GM19455 (cell line): ENCODE results near the gene SFXN5.

ENCODE experiments used
- ATAC-seq: cut with Tn5 transposase; IDR thresholded peaks from one replicate; pipeline ENCODE4 v1.9.1; 2021; ENCODE audit not compliant: unreplicated experiment

The SFXN5 gene

DNA sequence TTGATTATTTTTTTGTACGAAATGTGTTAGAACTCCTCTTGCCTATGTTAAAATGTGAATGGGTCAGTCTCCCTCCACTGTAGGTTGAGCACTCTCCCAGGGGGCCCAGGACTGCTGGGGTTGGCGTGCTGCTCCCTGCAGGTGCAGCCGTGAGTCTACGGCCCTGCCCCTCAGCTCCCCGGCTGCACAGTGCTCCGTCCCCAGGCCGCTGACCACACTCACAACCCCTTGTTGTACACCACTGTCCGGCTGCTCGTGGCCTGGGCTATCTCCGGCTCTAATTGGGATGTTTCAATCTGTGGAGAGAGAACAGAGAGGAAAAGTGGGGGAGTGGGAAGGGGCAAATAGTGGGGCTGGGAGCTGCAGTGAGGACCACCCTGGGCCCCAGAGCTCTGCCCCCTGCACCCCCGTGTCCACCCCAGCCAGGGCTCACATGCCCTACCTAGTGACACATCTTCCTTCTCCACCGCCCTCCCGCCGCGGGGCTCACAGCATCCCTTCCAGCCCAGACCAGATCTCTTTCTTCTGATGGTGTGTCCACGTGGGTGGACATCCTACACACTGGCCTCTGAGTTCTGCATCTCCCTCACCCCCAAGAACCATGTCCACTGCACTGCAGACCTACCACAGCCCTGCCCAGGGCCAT is 126.6 kb downstream of the SFXN5 start:
- no peak for ATAC-seq

DNA sequence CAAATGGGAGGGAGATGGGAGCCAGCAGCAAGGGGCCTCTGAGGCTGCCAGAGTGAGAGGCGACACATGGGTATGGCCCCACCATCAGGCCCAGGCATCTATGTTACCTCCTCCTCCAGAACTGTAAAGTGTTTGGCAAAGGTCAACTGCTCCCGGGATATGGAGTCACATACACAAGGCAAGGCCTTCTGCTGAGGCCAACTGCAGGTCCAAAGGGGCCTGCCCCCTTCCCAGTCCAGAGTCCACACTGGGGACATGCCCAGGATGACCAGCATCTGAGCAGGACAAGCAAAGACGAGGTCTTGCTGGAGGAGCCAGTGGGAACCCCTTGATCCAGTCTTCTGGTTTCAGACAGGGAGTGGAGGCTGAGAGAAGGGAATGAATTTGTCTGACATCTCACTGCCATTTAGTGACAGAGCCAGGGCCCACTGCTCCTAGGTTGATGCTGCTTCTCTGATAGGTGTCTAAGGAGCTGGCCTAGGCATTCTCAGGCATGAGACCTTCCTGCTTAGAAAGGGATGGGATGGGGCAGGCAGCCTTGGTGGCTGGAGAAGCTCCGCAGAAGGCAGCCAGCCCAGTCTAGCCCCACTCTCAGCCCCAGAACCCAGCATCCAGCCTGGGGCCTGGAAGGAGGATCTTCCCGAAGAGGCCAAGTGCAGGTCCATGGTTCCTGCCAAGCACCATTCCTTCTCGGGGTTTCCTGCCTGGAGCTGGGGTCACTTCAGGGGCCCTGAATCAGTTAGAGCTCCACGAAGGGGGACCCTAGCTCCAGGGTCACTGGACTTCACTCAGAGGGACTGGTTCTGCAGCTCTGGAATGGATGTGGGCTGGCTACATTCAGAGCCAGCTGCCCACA is 127.7 kb downstream of the SFXN5 start:
- ATAC-seq = no peak

DNA sequence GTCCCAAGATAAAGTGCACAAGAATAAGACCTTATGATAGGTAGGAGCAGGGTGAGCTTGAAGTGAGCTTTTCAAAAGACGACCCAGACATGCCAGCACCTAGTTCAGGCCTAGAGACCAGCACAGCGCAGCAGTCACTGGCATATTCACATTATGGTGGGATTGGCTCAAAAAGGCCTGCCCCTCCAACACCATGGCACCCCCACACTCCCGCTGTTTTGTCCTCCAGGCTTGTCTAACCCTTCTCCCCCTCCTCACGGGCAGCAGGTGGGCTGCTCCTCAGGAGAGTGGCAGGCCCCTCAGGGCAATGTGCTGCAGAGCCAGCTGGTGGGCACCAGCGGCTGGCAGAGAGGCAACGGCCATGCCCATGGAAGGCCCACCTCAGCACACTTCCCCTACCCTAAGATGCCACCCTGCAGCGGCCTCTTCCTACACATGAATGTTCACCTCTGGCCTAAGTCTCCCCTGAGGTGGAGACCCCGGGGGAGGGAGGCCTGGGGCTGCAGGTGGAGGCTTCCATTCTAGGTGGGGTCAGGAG is 128.6 kb downstream of the SFXN5 start:
- no peak for ATAC-seq

- no peak for ATAC-seq
Measured at GRCh38 chr2:72942293-72942692, 129.2 kb downstream of the SFXN5 start.

GRCh38 chr2:72940786-72941185 is 130.7 kb downstream of the SFXN5 start:
- ATAC-seq = no peak

DNA sequence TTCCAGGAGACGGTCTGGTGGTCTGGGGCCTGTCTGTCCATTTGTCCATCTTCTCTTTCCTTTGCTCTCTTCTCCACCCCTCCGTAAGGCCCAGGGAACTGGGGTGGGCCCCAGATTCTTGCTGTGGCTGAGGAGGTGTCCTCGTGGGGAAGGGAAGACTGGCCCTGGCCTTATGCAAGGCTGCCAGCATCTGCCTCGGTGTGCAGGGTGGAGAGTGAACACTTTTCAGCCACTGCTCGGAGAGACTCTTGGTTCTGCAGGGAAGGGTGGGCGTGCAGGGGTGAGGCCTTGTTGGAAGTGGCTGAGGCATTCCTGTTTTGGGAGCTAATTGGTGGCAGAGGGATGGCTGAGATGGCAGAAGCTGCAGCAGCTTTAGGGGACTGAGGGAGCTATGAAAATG is 131.2 kb downstream of the SFXN5 start:
- ATAC-seq = no peak

DNA sequence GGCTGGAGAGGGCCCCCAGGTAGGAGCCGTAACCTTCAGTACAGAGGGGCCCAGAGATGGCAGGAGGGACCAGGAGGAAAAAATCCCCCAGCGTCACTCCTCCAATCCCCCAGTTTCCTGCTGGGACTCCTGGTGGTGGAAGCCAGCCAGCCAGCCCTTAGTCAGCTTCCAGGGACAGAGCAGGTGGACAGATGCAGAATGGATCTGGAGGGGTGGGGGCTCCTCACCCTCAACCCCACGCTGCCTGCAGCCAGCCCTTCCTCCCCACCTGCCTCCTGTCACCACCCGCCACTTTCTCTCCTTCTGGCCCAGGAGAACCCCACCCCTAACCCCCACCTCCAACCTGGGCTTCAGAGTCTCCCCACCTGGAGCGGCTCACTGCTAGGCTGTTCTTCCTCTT is 133.1 kb downstream of the SFXN5 start:
- ATAC-seq = no peak

DNA sequence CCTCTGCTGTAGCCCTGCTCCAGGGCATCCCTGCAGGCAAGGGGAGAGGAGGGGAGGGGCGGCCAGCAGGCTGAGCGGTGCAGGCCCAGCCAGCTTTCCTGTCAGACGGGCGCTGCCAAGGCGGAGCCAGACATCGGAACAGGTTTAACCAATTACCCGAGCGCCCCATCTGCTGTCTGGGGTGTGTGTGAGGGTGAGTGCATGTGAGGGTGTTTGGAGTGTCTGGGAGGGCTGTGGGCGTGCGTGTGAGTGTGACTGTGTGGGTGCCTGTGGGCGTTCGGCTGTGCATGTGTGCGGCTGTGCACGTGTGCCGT is 134.2 kb downstream of the SFXN5 start:
- ATAC-seq = no peak

DNA sequence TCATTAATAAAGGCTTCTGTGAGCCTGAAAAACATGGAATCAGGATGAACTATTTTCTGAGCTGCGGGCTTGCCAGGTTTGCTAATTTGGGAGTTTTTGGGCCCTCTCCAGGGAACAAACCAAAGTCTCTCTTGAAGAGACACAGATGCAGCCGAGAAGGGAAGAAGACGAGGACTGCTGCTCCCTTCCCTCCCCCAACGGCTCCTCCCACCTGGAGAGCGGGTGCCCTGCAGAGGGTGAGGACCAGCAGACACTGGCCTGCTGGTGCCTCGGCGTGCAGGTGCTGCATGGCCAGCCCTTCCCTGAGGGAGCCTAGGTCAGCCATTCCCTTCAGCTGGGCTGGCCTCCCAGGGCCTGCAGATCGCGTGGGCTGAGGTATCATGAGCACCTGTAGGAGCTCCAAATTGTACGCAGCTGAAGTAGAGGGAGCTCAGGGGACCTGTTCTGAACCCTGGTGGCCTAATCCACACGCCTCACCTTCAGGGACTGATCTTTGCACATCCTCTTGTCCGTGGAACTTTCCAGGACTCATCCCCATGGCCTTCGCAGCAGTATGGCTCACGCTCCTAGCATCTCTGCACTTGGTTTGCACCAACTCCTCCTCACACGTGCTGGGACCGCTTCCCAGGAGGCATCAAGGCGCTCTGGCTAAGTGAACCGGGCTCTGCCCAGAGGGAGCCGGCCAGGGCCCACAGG is 134.7 kb downstream of the SFXN5 start:
- no peak for ATAC-seq

GRCh38 chr2:72935611-72935957 is 135.9 kb downstream of the SFXN5 start:
- ATAC-seq = no peak

DNA sequence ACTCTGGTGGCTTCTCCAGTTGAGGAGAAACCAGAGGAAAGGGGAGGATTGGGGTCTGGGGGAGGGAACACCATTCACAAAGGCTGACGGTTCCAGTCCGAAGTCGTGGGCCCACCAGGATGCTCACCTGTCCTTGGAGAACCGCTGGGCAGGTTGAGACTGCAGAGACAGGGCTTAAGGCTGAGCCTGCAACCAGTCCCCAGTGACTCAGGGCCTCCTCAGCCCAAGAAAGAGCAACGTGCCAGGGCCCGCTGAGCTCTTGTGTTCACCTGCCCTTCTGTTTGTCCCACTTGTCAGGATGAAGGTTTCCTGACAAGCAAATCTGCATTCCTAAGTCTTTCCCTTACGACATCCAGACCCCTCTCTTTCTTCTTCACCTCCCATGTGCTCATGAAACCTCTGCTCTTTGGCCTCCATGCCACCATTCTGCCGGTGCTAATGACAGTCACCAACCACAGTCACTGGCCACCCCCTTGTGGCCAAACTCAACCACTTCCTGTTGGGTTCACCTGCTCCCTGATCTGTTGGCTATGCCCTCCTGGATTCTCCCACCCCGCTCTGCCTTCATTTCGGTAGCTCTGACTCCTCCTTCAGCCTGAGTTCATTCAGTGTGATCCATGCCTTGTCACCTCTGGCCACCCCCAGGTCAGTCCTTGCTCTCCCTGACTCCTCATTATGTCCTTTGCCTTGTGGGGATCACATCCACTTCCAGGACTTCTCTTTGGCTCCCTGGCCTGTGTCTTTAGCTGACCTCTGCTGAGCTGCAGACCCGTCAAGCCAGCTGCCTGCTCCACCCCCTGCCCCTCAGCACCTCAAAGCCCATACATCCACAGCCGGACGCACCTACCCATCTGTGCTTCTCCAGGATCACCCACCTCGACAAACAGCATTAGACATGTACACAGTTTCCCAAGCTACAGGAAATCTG is 136.6 kb downstream of the SFXN5 start:
- no peak for ATAC-seq

DNA sequence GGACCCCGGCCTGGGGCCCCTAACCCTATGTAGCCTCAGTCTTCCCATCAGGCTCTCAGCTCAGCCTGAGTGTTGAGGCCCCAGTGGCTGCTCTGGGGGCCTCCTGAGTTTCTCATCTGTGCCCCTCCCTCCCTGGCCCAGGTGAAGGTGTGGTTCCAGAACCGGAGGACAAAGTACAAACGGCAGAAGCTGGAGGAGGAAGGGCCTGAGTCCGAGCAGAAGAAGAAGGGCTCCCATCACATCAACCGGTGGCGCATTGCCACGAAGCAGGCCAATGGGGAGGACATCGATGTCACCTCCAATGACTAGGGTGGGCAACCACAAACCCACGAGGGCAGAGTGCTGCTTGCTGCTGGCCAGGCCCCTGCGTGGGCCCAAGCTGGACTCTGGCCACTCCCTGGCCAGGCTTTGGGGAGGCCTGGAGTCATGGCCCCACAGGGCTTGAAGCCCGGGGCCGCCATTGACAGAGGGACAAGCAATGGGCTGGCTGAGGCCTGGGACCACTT is 137.8 kb downstream of the SFXN5 start:
- no peak for ATAC-seq

- ATAC-seq = no peak
Measured at GRCh38 chr2:72933207-72933606, 138.3 kb downstream of the SFXN5 start.

DNA sequence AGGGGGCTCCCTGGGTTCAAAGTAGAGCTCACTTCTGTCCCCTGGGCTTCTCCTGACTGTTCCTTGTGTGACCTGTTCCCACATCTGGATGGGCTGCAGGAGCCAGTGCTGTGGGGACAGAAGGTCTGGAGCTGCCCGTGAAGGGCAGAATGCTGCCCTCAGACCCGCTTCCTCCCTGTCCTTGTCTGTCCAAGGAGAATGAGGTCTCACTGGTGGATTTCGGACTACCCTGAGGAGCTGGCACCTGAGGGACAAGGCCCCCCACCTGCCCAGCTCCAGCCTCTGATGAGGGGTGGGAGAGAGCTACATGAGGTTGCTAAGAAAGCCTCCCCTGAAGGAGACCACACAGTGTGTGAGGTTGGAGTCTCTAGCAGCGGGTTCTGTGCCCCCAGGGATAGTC is 138.7 kb downstream of the SFXN5 start:
- no peak for ATAC-seq

DNA sequence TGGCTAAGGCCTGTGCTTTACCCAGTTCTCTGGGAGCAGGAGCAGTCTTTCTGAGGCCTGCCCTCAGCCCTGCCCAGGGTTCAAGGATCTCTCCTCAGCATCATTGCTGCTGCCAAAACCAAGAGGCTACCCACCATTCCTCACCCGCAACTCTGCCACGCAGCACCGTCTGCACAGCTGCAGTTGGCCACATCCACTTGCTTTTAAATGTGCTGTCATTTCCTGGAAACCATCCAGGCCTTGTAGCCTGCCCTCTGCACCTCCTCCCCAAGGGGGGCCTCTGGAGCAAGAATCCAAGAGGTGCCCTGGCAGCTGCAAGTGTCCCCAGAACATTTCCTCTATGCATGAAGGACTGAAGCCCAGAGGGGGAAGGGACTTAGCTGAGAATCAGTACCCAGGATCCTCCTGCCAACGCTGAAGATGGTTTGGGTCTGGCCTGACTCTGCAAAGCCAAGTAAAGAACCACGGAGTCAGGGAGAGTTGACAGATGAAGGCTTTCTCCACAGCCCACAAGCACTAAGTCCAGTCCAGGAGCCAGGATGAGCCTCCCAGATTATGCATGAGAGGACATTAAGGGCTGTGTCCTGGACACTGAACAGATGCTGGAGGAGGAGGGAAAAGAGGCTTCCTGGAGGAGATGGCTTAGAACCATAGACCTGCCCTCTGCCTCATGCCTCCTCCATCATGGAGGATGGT is 139.3 kb downstream of the SFXN5 start:
- ATAC-seq = no peak

- no peak for ATAC-seq
Measured at GRCh38 chr2:72931280-72931910, 140.1 kb downstream of the SFXN5 start.

DNA sequence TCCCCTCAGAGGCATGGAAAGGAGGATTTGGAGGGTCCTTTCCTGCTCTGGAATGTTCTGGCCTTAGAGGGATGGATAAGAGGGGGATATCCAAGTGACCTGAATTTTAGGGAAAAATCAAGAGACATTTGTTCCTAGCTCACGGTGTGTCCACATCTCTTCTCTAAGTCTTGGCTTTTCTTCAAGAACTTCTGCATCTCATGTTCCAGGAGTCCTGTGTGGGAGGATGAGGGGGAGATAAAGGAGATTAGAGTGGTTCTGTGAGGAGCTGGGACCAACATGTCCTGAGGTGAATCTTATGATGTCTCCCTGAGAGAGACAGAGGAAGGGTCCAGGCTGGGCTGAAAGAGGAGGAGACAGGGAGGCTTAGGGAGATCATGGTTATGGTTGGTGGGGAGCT is 142.5 kb downstream of the SFXN5 start:
- no peak for ATAC-seq

- no peak for ATAC-seq
Measured at GRCh38 chr2:72927619-72928550, 143.6 kb downstream of the SFXN5 start.
